ENCODE data around the gene PPP3R1. TPM values are rescaled to one million over a fixed set of nuclear protein-coding genes. Genes with fewer than 3 reads are reported as not detected.

PPP3R1 gene
- total and polyA plus RNA-seq, 2 of the 8 experiments (the other 6 are each of a cell fraction or from before 2014, with no cell fraction given), result 9.3 to 85.1 TPM

GRCh38 chr2:68218343-68218901, 33.9 kb downstream of the PPP3R1 start:
- H3K79me1 ChIP-seq (ENCODE audit: low read depth, low read length), result peaks cover 3% of the 10 kb centered on the region; the same call in 1 of the 2 replicates
- H3K9me3 ChIP-seq (ENCODE audit: insufficient read depth in 2 of 2, low read depth in 1 of 2, low read length in 1 of 2), result no peaks in the 10 kb centered on the region
- H3K4ac ChIP-seq (replicated peaks; ENCODE audit: insufficient read length, low read depth, low read length), result no peak overlapping the region
- H3K4me2 ChIP-seq (ENCODE audit: insufficient read depth in 1 of 2, low read depth in 2 of 2, low read length in 2 of 2), result no peak overlapping the region
- no peak overlapping the region for H2AK5ac ChIP-seq (ENCODE audit: low read depth, low read length)
- H3K14ac ChIP-seq (ENCODE audit: insufficient read length), result no peak overlapping the region
- H3K36me3 ChIP-seq (ENCODE audit: control insufficient read depth in 2 of 4, insufficient read depth in 4 of 4, low read length in 3 of 4), result peaks cover 0 to 4% (median 0%) of the 10 kb centered on the region in 4 experiments; a peak in 1 of 8 replicates
- no peak overlapping the region for H3K27ac ChIP-seq (ENCODE audit: low read depth, low read length)
- no peak overlapping the region for H2AFZ ChIP-seq (ENCODE audit: low read length)
- H3K18ac ChIP-seq (ENCODE audit: extremely low read depth, low read length), result no peak overlapping the region
- TF ChIP-seq SIRT6 (IDR thresholded peaks at IDR 0.05; ENCODE audit: low read length) (no peak), CREB1 (IDR thresholded peaks at IDR 0.05) (no peak), BACH1 (IDR thresholded peaks at IDR 0.05; ENCODE audit: low read length) (no peak), KDM4A (IDR thresholded peaks at IDR 0.05; ENCODE audit: low read depth, low read length, severe bottlenecking) (no peak)
- no peak overlapping the region for H2BK12ac ChIP-seq (ENCODE audit: low read depth, low read length)
- no peak overlapping the region for H3K56ac ChIP-seq (replicated peaks; ENCODE audit: insufficient read length, low read depth, low read length)
- no peak overlapping the region for H4K8ac ChIP-seq (ENCODE audit: extremely low read depth, insufficient read depth, low read length)
- no peak overlapping the region for H2BK5ac ChIP-seq (ENCODE audit: low read depth, low read length)
- H2BK20ac ChIP-seq (ENCODE audit: low read length), result no peak overlapping the region
- FAIRE-seq (no peak), DNase-seq (ENCODE audit: low read depth in 1 of 2, low spot score in 2 of 2) (no peak)
- ChIA-PET POLR2A (ENCODE audit: partially characterized antibody) (no interaction called here), CTCF (ENCODE audit: partially characterized antibody) (interaction anchor here (0.6 to 2.0 kb wide), 2 partner anchors 74 to 713 kb away, joined by 4 read pairs; no protein-coding TSS in a partner anchor)
- H3K23me2 ChIP-seq (ENCODE audit: low read depth, low read length), result no peaks in the 10 kb centered on the region
- H2BK15ac ChIP-seq (ENCODE audit: low read length), result no peak overlapping the region
- no peak overlapping the region for H4K91ac ChIP-seq (replicated peaks; ENCODE audit: insufficient read length, low read length)
- peaks cover 13 to 99% of the 10 kb centered on the region in 2 experiments; a peak in 3 of 4 replicates for H3K79me2 ChIP-seq (ENCODE audit: control insufficient read depth in 1 of 2, insufficient read depth in 2 of 2, low read length in 2 of 2)
- H3K23ac ChIP-seq (ENCODE audit: insufficient read length), result no peak overlapping the region
- H4K20me1 ChIP-seq (replicated peaks in 1 of 2; ENCODE audit: control insufficient read depth in 1 of 2, insufficient read depth in 2 of 2, low read length in 2 of 2), result peaks cover 6 to 11% of the 10 kb centered on the region in 2 experiments
- no peaks in the 10 kb centered on the region; a peak in 1 of 7 replicates for H3K4me1 ChIP-seq (replicated peaks in 1 of 4; ENCODE audit: control insufficient read depth in 3 of 4, insufficient read depth in 4 of 4, low read length in 3 of 4)
- H3K27me3 ChIP-seq (replicated peaks in 1 of 4; ENCODE audit: control insufficient read depth in 3 of 4, extremely low read depth in 1 of 4, insufficient read depth in 3 of 4, low read length in 3 of 4), result no peaks in the 10 kb centered on the region
- H3K9ac ChIP-seq (replicated peaks in 1 of 4; ENCODE audit: extremely low read depth in 1 of 4, low read depth in 3 of 4, low read length in 3 of 4), result no peak overlapping the region
- H2BK120ac ChIP-seq (replicated peaks; ENCODE audit: low read depth, low read length), result no peak overlapping the region
- no peak overlapping the region for H4K5ac ChIP-seq (ENCODE audit: insufficient read length, low read depth, low read length)
- WGBS, 2 experiments (ENCODE audit: extremely low coverage in 1 of 2, insufficient coverage in 1 of 2, insufficient read length in 1 of 2, insufficient replicate concordance in 2 of 2, low coverage in 1 of 2, low lambda C conversion rate in 2 of 2, missing lambda C conversion rate in 1 of 2), result 79% methylated on average over 1 of the region's 1 CpG; no CpG with 5 or more reads in 1 of the 2 experiments
- H3K4me3 ChIP-seq (ENCODE audit: extremely low read depth in 1 of 4, insufficient read depth in 2 of 4, low read depth in 3 of 4, low read length in 4 of 4), result no peak overlapping the region

Measured in H1 (cell line).